Neural cell (in vitro differentiated cells): ENCODE measurements around the gene CYP46A1.
"Not testable (repeated sequence)": the region's sequence is repeated elsewhere in the genome, so short reads cannot be mapped to it uniquely, and the experiment has no call there.

Experiments
- RAD21 ChIP-seq: fragments of 450-650 bp; conservative IDR thresholded peaks from 2 replicates; pipeline ENCODE4 v1.6.1; 2014; ENCODE audit warnings: antibody characterized with exemption, mild to moderate bottlenecking, moderate library complexity
- SMC3 ChIP-seq: fragments of 450-650 bp; conservative IDR thresholded peaks from 2 replicates; pipeline ENCODE4 v1.6.1; 2014; ENCODE audit warnings: antibody characterized with exemption, mild to moderate bottlenecking, moderate library complexity; ENCODE audit not compliant: poor library complexity
- TF ChIP-seq, protein P1 (sequence below): fragments of 450-650 bp; IDR thresholded peaks from 2 replicates; pipeline ENCODE4 v1.5.1; 2014; ENCODE audit warnings: antibody characterized with exemption, mild to moderate bottlenecking, moderate library complexity; ENCODE audit not compliant: poor library complexity, severe bottlenecking

GRCh38 chr14:99762911-99763310, 78.8 kb downstream of the CYP46A1 start:
- TF ChIP-seq, protein P1, sequence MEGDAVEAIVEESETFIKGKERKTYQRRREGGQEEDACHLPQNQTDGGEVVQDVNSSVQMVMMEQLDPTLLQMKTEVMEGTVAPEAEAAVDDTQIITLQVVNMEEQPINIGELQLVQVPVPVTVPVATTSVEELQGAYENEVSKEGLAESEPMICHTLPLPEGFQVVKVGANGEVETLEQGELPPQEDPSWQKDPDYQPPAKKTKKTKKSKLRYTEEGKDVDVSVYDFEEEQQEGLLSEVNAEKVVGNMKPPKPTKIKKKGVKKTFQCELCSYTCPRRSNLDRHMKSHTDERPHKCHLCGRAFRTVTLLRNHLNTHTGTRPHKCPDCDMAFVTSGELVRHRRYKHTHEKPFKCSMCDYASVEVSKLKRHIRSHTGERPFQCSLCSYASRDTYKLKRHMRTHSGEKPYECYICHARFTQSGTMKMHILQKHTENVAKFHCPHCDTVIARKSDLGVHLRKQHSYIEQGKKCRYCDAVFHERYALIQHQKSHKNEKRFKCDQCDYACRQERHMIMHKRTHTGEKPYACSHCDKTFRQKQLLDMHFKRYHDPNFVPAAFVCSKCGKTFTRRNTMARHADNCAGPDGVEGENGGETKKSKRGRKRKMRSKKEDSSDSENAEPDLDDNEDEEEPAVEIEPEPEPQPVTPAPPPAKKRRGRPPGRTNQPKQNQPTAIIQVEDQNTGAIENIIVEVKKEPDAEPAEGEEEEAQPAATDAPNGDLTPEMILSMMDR, result not testable (repeated sequence)
- not testable (repeated sequence) for TF ChIP-seq RAD21, SMC3
